Suprapubic skin (tissue), 4 donors: ENCODE measurements around the gene TMEM101. TPM values are rescaled to one million over a fixed set of nuclear protein-coding genes. Genes with fewer than 3 reads are reported as not detected.
A peak's percentile ranks its signal among the peaks of the same experiment; 100 is the strongest.

Experiments
- DNase-seq, 2 donors: peaks; one replicate each; pipeline ENCODE4 v3.0.0-alpha.2; 2019; ENCODE audit warnings: low spot score in 2 of 2
- H3K27ac ChIP-seq: fragments of 200-600 bp; sonication (generic); one replicate; pipeline ENCODE4 v1.5.1; 2019
- H3K27me3 ChIP-seq: fragments of 200-600 bp; sonication (generic); one replicate; pipeline ENCODE4 v1.5.1; 2019
- H3K36me3 ChIP-seq: fragments of 200-600 bp; sonication (generic); one replicate; pipeline ENCODE4 v1.5.1; 2019
- H3K4me1 ChIP-seq: fragments of 200-600 bp; sonication (generic); one replicate; pipeline ENCODE4 v1.5.1; 2019
- H3K4me3 ChIP-seq: fragments of 200-600 bp; sonication (generic); one replicate; pipeline ENCODE4 v1.5.1; 2019; ENCODE audit warnings: mild to moderate bottlenecking
- H3K9me3 ChIP-seq: fragments of 200-600 bp; sonication (generic); one replicate; pipeline ENCODE4 v1.5.1; 2019
- EP300 ChIP-seq: sonication (generic); formaldehyde crosslinking; IDR thresholded peaks from one replicate; pipeline ENCODE4 v1.6.1; 2017; ENCODE audit warnings: antibody characterized with exemption
- POLR2A ChIP-seq, 2 donors: fragments of 450-650 bp; IDR thresholded peaks; one replicate each; pipeline ENCODE4 v1.6.1; 2017; ENCODE audit warnings: antibody characterized with exemption in 2 of 2, mild to moderate bottlenecking in 2 of 2, moderate library complexity in 2 of 2
- POLR2AphosphoS5 ChIP-seq, 3 donors: sonication (generic); formaldehyde crosslinking; IDR thresholded peaks; one replicate each; pipeline ENCODE4 v1.6.1; 2017; ENCODE audit warnings: antibody characterized with exemption in 3 of 3
- WGBS: methylation state at CpG from one replicate; pipeline ENCODE4 v1.1.5; 2018; 5-methylcytosine and 5-hydroxymethylcytosine counted together
- total RNA-seq, 4 donors: library from RNA; depleted of rRNA; stranded (reverse); fragments of >200 nt; gene quantifications; one replicate each; pipeline ENCODE4 v1.1.0, GENCODE V29; 2016
- TF ChIP-seq, protein P1 (sequence below), 2 donors: fragments of 200-600 bp in 1 of 2; fragments of 450-650 bp in 1 of 2; sonication (generic) in 1 of 2; IDR thresholded peaks; one replicate each; pipeline ENCODE4 v1.5.1; 2016 to 2019; ENCODE audit warnings: antibody characterized with exemption in 2 of 2, mild to moderate bottlenecking in 1 of 2, moderate library complexity in 1 of 2

Gene TMEM101
- total RNA-seq, 4 donors from 2014 or later = 20.7 to 48.5 (median 43.6) TPM

DNA sequence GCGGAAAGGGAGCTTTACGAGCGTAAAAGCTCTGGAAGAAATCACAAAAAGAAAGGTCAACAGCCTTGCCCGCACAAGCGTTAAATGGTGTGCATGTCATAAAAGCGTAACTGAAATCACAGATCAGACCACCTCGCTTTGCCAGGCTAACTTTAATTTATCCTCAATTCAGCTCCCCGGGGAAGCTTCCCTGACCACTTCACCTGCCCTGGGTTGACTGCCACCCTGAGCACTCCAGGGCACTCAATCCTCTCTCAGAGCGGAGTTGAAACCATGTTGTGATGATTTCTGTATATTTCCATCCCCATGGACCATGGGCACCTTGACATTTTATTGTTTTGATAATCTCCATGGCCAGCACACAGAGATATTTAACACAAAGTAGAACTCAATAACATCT, 26.5 kb downstream of the TMEM101 start:
- TF ChIP-seq EP300 (no peak), POLR2AphosphoS5 (IDR thresholded peaks at IDR 0.05) (no peak), POLR2A (IDR thresholded peaks at IDR 0.05) (no peak)
- TF ChIP-seq, protein P1, sequence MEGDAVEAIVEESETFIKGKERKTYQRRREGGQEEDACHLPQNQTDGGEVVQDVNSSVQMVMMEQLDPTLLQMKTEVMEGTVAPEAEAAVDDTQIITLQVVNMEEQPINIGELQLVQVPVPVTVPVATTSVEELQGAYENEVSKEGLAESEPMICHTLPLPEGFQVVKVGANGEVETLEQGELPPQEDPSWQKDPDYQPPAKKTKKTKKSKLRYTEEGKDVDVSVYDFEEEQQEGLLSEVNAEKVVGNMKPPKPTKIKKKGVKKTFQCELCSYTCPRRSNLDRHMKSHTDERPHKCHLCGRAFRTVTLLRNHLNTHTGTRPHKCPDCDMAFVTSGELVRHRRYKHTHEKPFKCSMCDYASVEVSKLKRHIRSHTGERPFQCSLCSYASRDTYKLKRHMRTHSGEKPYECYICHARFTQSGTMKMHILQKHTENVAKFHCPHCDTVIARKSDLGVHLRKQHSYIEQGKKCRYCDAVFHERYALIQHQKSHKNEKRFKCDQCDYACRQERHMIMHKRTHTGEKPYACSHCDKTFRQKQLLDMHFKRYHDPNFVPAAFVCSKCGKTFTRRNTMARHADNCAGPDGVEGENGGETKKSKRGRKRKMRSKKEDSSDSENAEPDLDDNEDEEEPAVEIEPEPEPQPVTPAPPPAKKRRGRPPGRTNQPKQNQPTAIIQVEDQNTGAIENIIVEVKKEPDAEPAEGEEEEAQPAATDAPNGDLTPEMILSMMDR (IDR thresholded peaks at IDR 0.05) = no peak
- H3K27me3 ChIP-seq = peaks cover 31% of the 10 kb centered on the region
- H3K4me1 ChIP-seq = peaks cover 9% of the 10 kb centered on the region
- H3K4me3 ChIP-seq = no peak overlapping the region
- no peaks in the 10 kb centered on the region for H3K36me3 ChIP-seq
- no peaks in the 10 kb centered on the region for H3K9me3 ChIP-seq
- DNase-seq = no peak
- no peak overlapping the region for H3K27ac ChIP-seq
- 88% methylated on average over 9 of the region's 9 CpGs for WGBS

DNA sequence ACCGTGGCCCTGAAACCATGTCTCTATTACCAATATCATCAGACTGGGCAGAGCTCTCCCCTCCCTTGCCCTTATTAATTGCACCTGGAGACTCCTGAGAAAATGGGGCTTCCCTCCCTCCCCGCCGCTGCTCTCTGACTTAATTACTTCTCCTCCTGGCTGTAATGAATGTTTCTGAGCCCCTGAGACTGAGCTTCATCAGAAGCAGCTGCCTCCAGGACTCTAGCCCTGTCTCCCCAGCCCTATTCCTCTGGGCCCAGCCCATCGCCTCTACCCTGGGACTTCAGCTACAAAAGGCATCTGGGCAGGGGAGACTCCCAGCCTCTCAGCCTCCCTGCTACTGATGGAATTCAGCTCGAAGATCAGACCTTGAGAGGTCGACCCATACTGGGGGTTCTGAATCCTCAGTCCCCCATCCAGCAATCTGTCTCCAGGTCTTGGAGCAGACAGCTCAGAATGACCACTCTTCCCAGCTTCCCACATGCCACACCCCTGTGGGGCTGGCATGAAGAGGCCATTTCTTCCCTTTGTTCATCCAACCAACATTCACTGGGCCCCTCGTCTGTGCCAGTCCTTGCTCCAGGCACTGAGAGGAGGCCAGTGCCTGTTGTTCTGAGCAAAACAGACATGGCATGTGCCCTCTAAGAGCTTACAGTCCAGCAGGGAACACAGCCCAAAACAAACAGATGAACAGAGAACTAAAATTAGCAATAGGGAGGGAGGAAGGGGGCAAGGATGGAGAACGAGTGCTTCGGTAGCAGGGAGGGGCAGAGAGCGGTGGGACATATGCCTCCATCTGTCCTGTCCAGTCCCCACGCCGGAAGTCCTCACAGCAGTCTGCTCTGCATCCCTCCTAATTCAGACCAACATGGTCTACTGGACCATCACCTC, 27.4 kb downstream of the TMEM101 start:
- Histone ChIP-seq H3K27me3 (peaks cover 41% of the 10 kb centered on the region), H3K36me3 (no peaks in the 10 kb centered on the region), H3K4me3 (no peak overlapping the region), H3K27ac (no peak overlapping the region), H3K9me3 (no peaks in the 10 kb centered on the region), H3K4me1 (peaks cover 10% of the 10 kb centered on the region)
- DNase-seq = no peak
- TF ChIP-seq EP300 = no peak
- no peak for TF ChIP-seq POLR2AphosphoS5 (IDR thresholded peaks at IDR 0.05)
- no peak for TF ChIP-seq POLR2A (IDR thresholded peaks at IDR 0.05)
- TF ChIP-seq, protein P1 (IDR thresholded peaks at IDR 0.05) = no peak
- 66% methylated on average over 12 of the region's 12 CpGs for WGBS

DNA sequence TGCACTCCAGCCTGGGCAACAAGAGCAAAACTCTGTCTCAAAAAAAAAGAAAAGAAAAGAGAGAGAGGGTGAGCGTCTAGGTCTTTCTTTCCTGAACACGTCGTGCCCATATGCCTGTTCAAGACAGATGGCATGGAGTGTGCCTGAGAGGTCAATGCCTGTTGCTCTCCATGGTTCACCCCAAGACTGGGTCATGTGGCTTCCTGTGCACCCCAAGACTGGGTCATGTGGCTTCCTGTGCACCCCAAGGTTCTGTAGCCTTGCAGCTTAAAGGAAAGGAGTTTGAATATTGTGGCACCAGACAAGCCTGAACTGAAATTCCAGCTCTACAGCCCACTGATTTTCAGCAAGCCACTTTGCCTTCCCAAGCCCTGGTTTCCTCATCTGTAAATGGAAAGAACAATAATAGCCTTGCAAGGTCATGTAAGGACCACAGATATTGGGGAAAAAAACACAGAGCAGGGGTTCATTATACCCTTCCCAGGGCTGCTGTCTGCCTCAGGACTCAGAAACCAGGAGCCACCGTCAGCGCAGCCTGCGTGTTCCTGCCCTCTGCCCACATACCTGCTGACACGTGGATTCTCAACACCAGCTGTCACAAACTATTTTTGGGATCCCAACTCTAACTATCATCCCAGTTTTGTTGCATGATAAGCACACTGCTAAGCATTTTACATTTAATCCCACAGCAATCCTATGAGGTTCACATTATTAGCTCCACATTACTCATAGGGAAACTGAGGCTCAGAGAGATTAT, 28.4 kb downstream of the TMEM101 start:
- H3K9me3 ChIP-seq = no peaks in the 10 kb centered on the region
- 80% methylated on average over 7 of the region's 7 CpGs for WGBS
- no peak overlapping the region for H3K27ac ChIP-seq
- H3K4me3 ChIP-seq = no peak overlapping the region
- no peak for DNase-seq
- TF ChIP-seq, protein P1 (IDR thresholded peaks at IDR 0.05) = no peak
- TF ChIP-seq POLR2A (IDR thresholded peaks at IDR 0.05) (no peak), POLR2AphosphoS5 (IDR thresholded peaks at IDR 0.05) (no peak), EP300 (no peak)
- peaks cover 10% of the 10 kb centered on the region for H3K4me1 ChIP-seq
- H3K27me3 ChIP-seq = peaks cover 47% of the 10 kb centered on the region
- no peaks in the 10 kb centered on the region for H3K36me3 ChIP-seq

DNA sequence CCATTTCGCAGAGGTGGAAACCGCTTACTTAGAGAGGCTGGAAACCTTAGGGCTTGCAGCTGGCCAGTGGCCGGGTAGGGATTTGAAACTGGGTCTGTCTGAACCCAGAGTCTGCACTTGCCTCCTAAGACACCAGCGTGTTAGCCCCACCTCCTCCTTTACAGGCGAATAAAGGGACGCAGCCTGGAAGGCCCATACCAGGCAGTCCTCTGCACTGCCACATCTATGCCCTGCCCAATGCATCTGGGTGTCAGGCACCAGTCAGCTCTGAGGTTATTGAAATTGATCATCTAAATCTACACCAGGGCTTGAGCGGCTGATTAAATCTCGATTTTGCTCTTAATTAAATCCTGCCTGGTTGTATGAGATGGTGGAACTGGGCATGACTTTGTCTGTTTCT, 30.2 kb downstream of the TMEM101 start:
- 76% methylated on average over 8 of the region's 8 CpGs for WGBS
- Histone ChIP-seq H3K27ac (no peak overlapping the region), H3K9me3 (no peaks in the 10 kb centered on the region), H3K4me3 (peak overlapping the region; percentile 45), H3K4me1 (peaks cover 10% of the 10 kb centered on the region), H3K36me3 (no peaks in the 10 kb centered on the region), H3K27me3 (peaks cover 53% of the 10 kb centered on the region)
- no peak for DNase-seq
- no peak for TF ChIP-seq EP300
- no peak for TF ChIP-seq POLR2A (IDR thresholded peaks at IDR 0.05)
- TF ChIP-seq POLR2AphosphoS5 (IDR thresholded peaks at IDR 0.05) = no peak
- TF ChIP-seq, protein P1 (IDR thresholded peaks at IDR 0.05) = no peak
